ENCODE results near the gene JUN.

- no peak for TF ChIP-seq CTCF (IDR thresholded peaks at IDR 0.05 in 4 of 5, conservative IDR thresholded peaks at IDR 0.05 in 1 of 5)
- TF ChIP-seq POLR2A (IDR thresholded peaks at IDR 0.05), result no peak
These were observed 30.4 kb downstream of the JUN start for GRCh38 chr1:58753431-58753866.
